Peyer's patch (tissue), 4 donors: ENCODE measurements around the gene LRP2BP. TPM values are rescaled to one million over a fixed set of nuclear protein-coding genes. Genes with fewer than 3 reads are reported as not detected.

Source experiments
- DNase-seq, 3 donors: peaks; one replicate each; pipeline ENCODE4 v3.0.0-alpha.2; 2017 to 2019
- H3K27ac ChIP-seq, 4 donors: fragments of 200-600 bp; sonication (generic); one replicate each; pipeline ENCODE4 v1.5.1; 2016 to 2019
- H3K27me3 ChIP-seq, 2 donors: fragments of 200-600 bp; sonication (generic); one replicate each; pipeline ENCODE4 v1.5.1; 2019
- H3K36me3 ChIP-seq, 3 donors: fragments of 200-600 bp; sonication (generic); one replicate each; pipeline ENCODE4 v1.5.1; 2016 to 2019
- H3K4me1 ChIP-seq, 4 donors: fragments of 200-600 bp; sonication (generic); one replicate each; pipeline ENCODE4 v1.5.1; 2016 to 2019
- H3K4me3 ChIP-seq, 4 donors: fragments of 200-600 bp; sonication (generic); 1 replicate in 3 of 4; 2 replicates in 1 of 4; pipeline ENCODE4 v1.5.1; 2016 to 2019; ENCODE audit warnings: mild to moderate bottlenecking in 1 of 4
- H3K9me3 ChIP-seq, 4 donors: fragments of 200-600 bp; sonication (generic); one replicate each; pipeline ENCODE4 v1.5.1; 2016 to 2019; ENCODE audit warnings: mild to moderate bottlenecking in 1 of 4
- CTCF ChIP-seq, 6 experiments: fragments of 450-650 bp in 4 of 6; fragments of 200-600 bp in 2 of 6; sonication (generic) in 1 of 6; IDR thresholded peaks; one replicate each; pipeline ENCODE4 v1.5.1; 2017 to 2019; ENCODE audit warnings: antibody characterized with exemption in 6 of 6, mild to moderate bottlenecking in 3 of 6, moderate library complexity in 1 of 6
- POLR2A ChIP-seq, 2 donors: fragments of 450-650 bp; IDR thresholded peaks; one replicate each; pipeline ENCODE4 v1.5.1; 2017; ENCODE audit warnings: antibody characterized with exemption in 2 of 2, mild to moderate bottlenecking in 2 of 2, moderate library complexity in 2 of 2
- total RNA-seq, 4 donors: library from RNA; depleted of rRNA; stranded (reverse); fragments of >200 nt; gene quantifications; one replicate each; pipeline ENCODE4 v1.1.0, GENCODE V29; 2016

LRP2BP gene
- total RNA-seq = 1 to 10 TPM in 1 of 4 donors, under 1 TPM in 1, not detected in 2; 0.35 to 1.2 TPM

GRCh38 chr4:185395238-185395955 lies at the start of gene LRP2BP:
Gene LRP2BP, minus strand, starts transcription at chr4:185395924. Its CDS starts 17,738 bp downstream, at chr4:185378186.
- no peak for TF ChIP-seq CTCF (IDR thresholded peaks at IDR 0.05)
- TF ChIP-seq POLR2A (IDR thresholded peaks at IDR 0.05) = no peak

DNA sequence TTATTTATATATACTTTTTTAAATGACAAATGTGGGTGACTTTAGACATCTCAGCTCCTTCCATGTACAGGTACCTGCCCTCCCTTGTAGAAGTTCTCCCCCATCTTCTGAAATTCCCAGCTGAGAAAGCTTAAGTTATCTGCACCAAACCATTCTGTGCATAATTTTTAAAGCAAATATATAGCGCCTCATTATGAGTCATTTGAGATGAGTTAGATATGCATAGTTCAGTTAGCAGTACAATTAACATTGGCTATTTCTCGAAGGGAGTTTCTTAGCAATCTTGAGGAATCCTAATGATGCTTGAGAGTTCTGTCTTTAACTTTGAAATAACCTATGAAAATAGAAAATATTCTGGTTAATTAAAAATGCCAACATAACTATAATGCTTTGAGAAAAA lies 49.5 kb upstream of the LRP2BP start:
- H3K4me1 ChIP-seq = no peaks in the 10 kb centered on the region
- no peak overlapping the region for H3K27ac ChIP-seq
- H3K27me3 ChIP-seq = no peaks in the 10 kb centered on the region
- no peak overlapping the region for H3K4me3 ChIP-seq
- DNase-seq = no peak
- no peaks in the 10 kb centered on the region for H3K9me3 ChIP-seq
- H3K36me3 ChIP-seq = no peaks in the 10 kb centered on the region
- no peak for TF ChIP-seq POLR2A (IDR thresholded peaks at IDR 0.05)
- TF ChIP-seq CTCF (IDR thresholded peaks at IDR 0.05) = no peak

More at GRCh38 chr4:185395238-185395955, at the start of gene LRP2BP:
- H3K4me3 ChIP-seq = peak within 1 kb of the TSS; percentile 50 to 92 (median 67)
- DNase-seq = no peak
- peaks cover 0 to 11% (median 0%) of the 10 kb centered on the region in 3 donors for H3K36me3 ChIP-seq
- H3K9me3 ChIP-seq = no peaks in the 10 kb centered on the region
- H3K4me1 ChIP-seq = peaks cover 0 to 19% (median 4%) of the 10 kb centered on the region in 4 donors
- peak within 1 kb of the TSS; percentile 90 to 100 (median 97) for H3K27ac ChIP-seq
- H3K27me3 ChIP-seq = no peaks in the 10 kb centered on the region

- Histone ChIP-seq H3K27me3 (no peaks in the 10 kb centered on the region), H3K36me3 (no peaks in the 10 kb centered on the region), H3K4me3 (no peak overlapping the region), H3K9me3 (no peaks in the 10 kb centered on the region), H3K27ac (no peak overlapping the region), H3K4me1 (no peaks in the 10 kb centered on the region)
- no peak for DNase-seq
- TF ChIP-seq POLR2A (IDR thresholded peaks at IDR 0.05) (no peak), CTCF (IDR thresholded peaks at IDR 0.05) (no peak)
These were observed 45.8 kb upstream of the LRP2BP start for GRCh38 chr4:185441479-185441878.

- TF ChIP-seq POLR2A (IDR thresholded peaks at IDR 0.05) (no peak), CTCF (IDR thresholded peaks at IDR 0.05) (no peak)
- no peak overlapping the region for H3K4me3 ChIP-seq
- DNase-seq = no peak
These were observed 42.1 kb upstream of the LRP2BP start for GRCh38 chr4:185437809-185438208.

DNA sequence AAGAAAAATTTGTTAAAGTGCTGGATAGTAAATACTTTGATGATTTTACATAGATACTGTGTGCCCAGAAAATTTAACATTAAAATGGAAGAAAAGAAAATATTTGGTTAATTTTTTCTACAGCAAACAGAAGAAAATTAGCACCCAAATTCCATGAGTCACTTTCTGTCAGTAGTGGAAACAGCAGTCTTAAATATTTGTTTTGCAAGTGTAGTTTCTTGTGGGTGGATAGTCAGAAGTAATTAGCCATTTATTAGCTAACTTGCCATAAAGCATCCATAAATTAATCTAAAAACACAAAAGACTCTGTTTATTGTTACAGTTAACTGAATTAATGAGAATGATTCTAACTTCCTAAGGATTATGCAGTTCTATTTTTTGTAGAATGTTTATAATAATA lies 39.7 kb upstream of the LRP2BP start:
- H3K36me3 ChIP-seq = no peaks in the 10 kb centered on the region
- no peaks in the 10 kb centered on the region for H3K27me3 ChIP-seq
- no peak overlapping the region for H3K27ac ChIP-seq
- no peak overlapping the region for H3K4me3 ChIP-seq
- DNase-seq = no peak
- no peak for TF ChIP-seq CTCF (IDR thresholded peaks at IDR 0.05)
- TF ChIP-seq POLR2A (IDR thresholded peaks at IDR 0.05) = no peak
- no peaks in the 10 kb centered on the region for H3K4me1 ChIP-seq
- H3K9me3 ChIP-seq = no peaks in the 10 kb centered on the region

More at GRCh38 chr4:185437809-185438208, 42.1 kb upstream of the LRP2BP start:
- Histone ChIP-seq H3K27ac (no peak overlapping the region), H3K9me3 (no peaks in the 10 kb centered on the region), H3K27me3 (no peaks in the 10 kb centered on the region), H3K4me1 (no peaks in the 10 kb centered on the region), H3K36me3 (no peaks in the 10 kb centered on the region)
